ENCODE measurements around the gene AATK. TPM values are rescaled to one million over a fixed set of nuclear protein-coding genes. Genes with fewer than 3 reads are reported as not detected.

AATK gene
- total RNA-seq, 2 donors from 2014 or later: 3.4 to 37.0 TPM

- intact Hi-C loops (cut with DNase I, micrococcal nuclease): no loop called here
- DNase-seq (peak; percentile 48 to 70), ATAC-seq (peak; percentile 83)
Observed at GRCh38 chr17:81071761-81072741, 94.0 kb downstream of the AATK start.

DNA sequence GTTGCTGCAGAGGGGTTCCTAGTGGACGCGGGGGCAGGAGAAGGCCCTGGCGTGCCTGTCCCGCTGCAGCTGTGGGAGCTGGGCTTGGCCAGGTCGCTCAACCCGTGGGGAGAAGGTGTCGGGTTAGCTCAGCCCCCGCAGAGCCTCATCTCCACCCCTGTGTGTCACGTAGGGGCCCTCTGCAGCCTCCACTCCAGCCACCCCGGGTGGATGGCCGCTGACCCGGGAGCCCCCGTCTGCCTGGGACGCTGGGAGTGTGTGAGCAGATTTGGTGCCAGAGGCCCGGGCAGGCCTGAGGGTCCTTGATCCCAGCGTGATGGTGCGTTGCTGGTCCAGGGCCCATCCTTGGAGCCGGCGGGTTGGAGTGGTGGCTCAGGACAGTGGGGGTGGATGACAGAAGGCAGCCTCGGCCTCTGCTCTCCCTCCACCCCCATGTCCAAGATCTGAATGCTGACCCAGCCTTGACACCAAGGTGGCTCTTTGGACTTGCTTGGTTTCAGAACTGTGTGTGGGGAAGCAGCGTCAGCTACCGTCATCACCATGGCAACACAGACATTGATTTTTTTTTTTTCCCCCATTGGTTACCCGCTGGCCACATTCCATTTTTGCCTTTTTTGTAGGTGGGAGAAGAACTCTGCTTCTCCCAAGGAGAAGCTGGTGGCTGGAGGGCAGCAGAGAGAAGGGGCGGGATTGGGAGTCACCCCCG lies 95.3 kb downstream of the AATK start:
- intact Hi-C loops (cut with DNase I, micrococcal nuclease): no loop called here
- no peak for ATAC-seq

DNA sequence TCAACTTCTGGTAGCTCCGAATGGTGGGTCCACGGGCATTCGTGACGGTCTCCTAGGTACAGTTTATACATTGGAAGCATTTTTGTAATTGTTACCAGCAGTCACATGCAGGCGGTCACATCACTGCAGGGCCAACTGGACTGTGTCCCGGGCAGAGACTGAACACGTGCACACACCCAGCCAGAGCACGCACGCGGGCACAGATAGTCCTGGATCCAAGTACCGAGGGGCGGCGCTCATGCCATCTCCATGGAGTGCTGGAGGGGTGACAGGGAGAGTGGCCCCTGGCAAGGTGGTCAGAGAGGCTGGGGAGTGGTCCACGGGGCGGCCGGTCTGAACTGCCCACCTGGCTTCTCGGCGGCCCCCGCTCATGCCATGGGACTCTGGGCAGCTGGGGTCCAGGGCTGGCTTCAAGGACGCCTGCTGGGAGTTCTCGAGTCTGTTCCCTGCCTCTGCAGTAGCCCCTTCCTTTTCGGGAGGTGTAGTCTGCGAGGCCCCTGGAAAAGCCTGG lies 96.8 kb downstream of the AATK start:
- no peak for ATAC-seq
- intact Hi-C loops (cut with DNase I, micrococcal nuclease): no loop called here
- no peak for DNase-seq

More for the DNA sequence above, 95.3 kb downstream of the AATK start:
- DNase-seq: no peak

GRCh38 chr17:81068411-81069134 lies 97.4 kb downstream of the AATK start:
- no peak for ATAC-seq
- intact Hi-C loops (cut with DNase I, micrococcal nuclease): no loop called here
- no peak for DNase-seq

GRCh38 chr17:81067391-81067811 lies 98.6 kb downstream of the AATK start:
- intact Hi-C loops (cut with DNase I, micrococcal nuclease): no loop called here
- DNase-seq (no peak), ATAC-seq (no peak)

Small RNA genes within 50 kb of the gene (microRNA-seq; reads per million reads assigned to microRNA genes)
- gene MIR1250: 0 to 1.4 reads per million in 2 donors
- gene MIR3065: 0 reads per million in 2 donors
- gene MIR338: 0 reads per million in 2 donors
- gene MIR657: 0 to 1.4 reads per million in 2 donors

Other genes with a start within 250 kb of the AATK start
- 10 to 100 TPM; 37.2 to 39.5 TPM for gene CHMP6, start 174.4 kb downstream of the AATK start, total RNA-seq
- gene BAIAP2, start 131.1 kb downstream of the AATK start, total RNA-seq: 10 to 100 TPM; 20.8 to 22.7 TPM
- not detected for gene PVALEF, start 714 bp downstream of the AATK start, total RNA-seq
- gene CEP131, start 56.7 kb upstream of the AATK start, total RNA-seq: 1 to 10 TPM; 4.7 to 9.5 TPM
- 10 to 100 TPM; 34.3 to 34.6 TPM for gene TEPSIN, start 72.8 kb upstream of the AATK start, total RNA-seq
- gene NDUFAF8, start 73.1 kb upstream of the AATK start, total RNA-seq: 10 to 100 TPM; 23.2 to 29.9 TPM
- 10 to 100 TPM; 84.7 to 86.7 TPM for gene SLC38A10, start 129.1 kb upstream of the AATK start, total RNA-seq
- gene BAHCC1, start 229.2 kb upstream of the AATK start, total RNA-seq: 10 to 100 TPM; 12.2 to 14.2 TPM

All from left colon (tissue), 2 donors.